Stimulated activated CD8-positive, alpha-beta memory T cell treated with anti-CD3 and anti-CD28 coated beads, Interleukin-7, amount 100 ng/mL, for 24 hours (primary cell): Measurements from ENCODE around the gene PTPRN2.

Source experiments
- DNase-seq: peaks from one replicate; pipeline ENCODE4 v3.0.0-alpha.2; 2020; ENCODE audit warnings: low read depth

The PTPRN2 gene

GRCh38 chr7:158576050-158576762 lies 11.4 kb downstream of the PTPRN2 start:
- no peak for DNase-seq

GRCh38 chr7:158574308-158575036 lies 13.2 kb downstream of the PTPRN2 start:
- no peak for DNase-seq

GRCh38 chr7:158573310-158573709 lies 14.3 kb downstream of the PTPRN2 start:
- DNase-seq = no peak

- no peak for DNase-seq
These were observed 15.4 kb downstream of the PTPRN2 start for GRCh38 chr7:158572000-158572828.

GRCh38 chr7:158570449-158571170 lies 17.0 kb downstream of the PTPRN2 start:
- DNase-seq = no peak

- no peak for DNase-seq
These were observed 17.7 kb downstream of the PTPRN2 start for GRCh38 chr7:158569858-158570323.

GRCh38 chr7:158568974-158569857 lies 18.4 kb downstream of the PTPRN2 start:
- DNase-seq = no peak

- DNase-seq = no peak
These were observed 20.4 kb downstream of the PTPRN2 start for GRCh38 chr7:158567153-158567603.

GRCh38 chr7:158564663-158565035 lies 23.0 kb downstream of the PTPRN2 start:
- no peak for DNase-seq

- DNase-seq = no peak
These were observed 23.5 kb downstream of the PTPRN2 start for GRCh38 chr7:158563911-158564662.

GRCh38 chr7:158563051-158563450 lies 24.6 kb downstream of the PTPRN2 start:
- no peak for DNase-seq

GRCh38 chr7:158562517-158562916 lies 25.1 kb downstream of the PTPRN2 start:
- DNase-seq = no peak

GRCh38 chr7:158561659-158562058 lies 26.0 kb downstream of the PTPRN2 start:
- no peak for DNase-seq

GRCh38 chr7:158560386-158560785 lies 27.2 kb downstream of the PTPRN2 start:
- DNase-seq = no peak

GRCh38 chr7:158559356-158559755 lies 28.3 kb downstream of the PTPRN2 start:
- DNase-seq = no peak

- no peak for DNase-seq
These were observed 28.8 kb downstream of the PTPRN2 start for GRCh38 chr7:158558816-158559215.

- no peak for DNase-seq
These were observed 30.2 kb downstream of the PTPRN2 start for GRCh38 chr7:158557441-158557755.

- DNase-seq = no peak
These were observed 30.7 kb downstream of the PTPRN2 start for GRCh38 chr7:158556721-158557440.

GRCh38 chr7:158555034-158555520 lies 32.5 kb downstream of the PTPRN2 start:
- no peak for DNase-seq
